Gastroesophageal sphincter (tissue), 3 donors: ENCODE measurements around the gene ALPP.

ENCODE experiments used
- CTCF ChIP-seq, 4 experiments: fragments of 200-600 bp in 2 of 4; fragments of 450-650 bp in 2 of 4; sonication (generic) in 1 of 4; IDR thresholded peaks; one replicate each; pipeline ENCODE4 v1.5.1; 2017 to 2019; ENCODE audit warnings: antibody characterized with exemption in 4 of 4, mild to moderate bottlenecking in 2 of 4, moderate library complexity in 2 of 4
- POLR2A ChIP-seq, 2 donors: fragments of 450-650 bp; IDR thresholded peaks; one replicate each; pipeline ENCODE4 v1.6.1; 2017; ENCODE audit warnings: antibody characterized with exemption in 2 of 2, mild to moderate bottlenecking in 2 of 2, moderate library complexity in 1 of 2

- no peak for TF ChIP-seq POLR2A (IDR thresholded peaks at IDR 0.05)
- no peak for TF ChIP-seq CTCF (IDR thresholded peaks at IDR 0.05)
Measured at GRCh38 chr2:232421189-232421785, 42.7 kb downstream of the ALPP start.
